GM23338 (cell line): ENCODE results near the gene HSH2D. TPM values are rescaled to one million over a fixed set of nuclear protein-coding genes. Genes with fewer than 3 reads are reported as not detected.

Experiments used
- ATAC-seq: fragments of 200-7000 bp; cut with Tn5 transposase; 3 replicates; pipeline ENCODE4 v1.9.1; 2020
- DNase-seq: peaks from one replicate; pipeline ENCODE4 v3.0.0-alpha.2; 2015; ENCODE audit warnings: low spot score
- H2AFZ ChIP-seq: fragments of 200-600 bp; sonication (generic); 2 replicates; pipeline ENCODE4 v1.8.0; 2016; ENCODE audit warnings: antibody characterized with exemption, mild to moderate bottlenecking, moderate library complexity
- H3F3A ChIP-seq: fragments of 200-600 bp; sonication (generic); replicated peaks from 2 replicates; pipeline ENCODE4 v1.8.0; 2017; ENCODE audit warnings: antibody characterized with exemption, mixed run types, low read depth
- H3K27ac ChIP-seq: fragments of 200-600 bp; sonication (generic); 2 replicates; pipeline ENCODE4 v1.6.1; 2016; ENCODE audit warnings: low read depth
- H3K27me3 ChIP-seq: fragments of 200-600 bp; sonication (generic); 2 replicates; pipeline ENCODE4 v1.8.0; 2016; ENCODE audit warnings: mild to moderate bottlenecking, mixed run types, moderate library complexity; ENCODE audit not compliant: insufficient read depth
- H3K36me3 ChIP-seq: fragments of 200-600 bp; sonication (generic); 2 replicates; pipeline ENCODE4 v1.8.0; 2016; ENCODE audit warnings: mild to moderate bottlenecking; ENCODE audit not compliant: insufficient read depth
- H3K4me1 ChIP-seq: fragments of 200-600 bp; sonication (generic); 2 replicates; pipeline ENCODE4 v1.8.0; 2016; ENCODE audit warnings: mild to moderate bottlenecking, moderate library complexity; ENCODE audit not compliant: insufficient read depth
- H3K4me2 ChIP-seq: fragments of 200-600 bp; sonication (generic); 2 replicates; pipeline ENCODE4 v1.7.1; 2017; ENCODE audit warnings: mixed run types
- H3K4me3 ChIP-seq: fragments of 200-600 bp; sonication (generic); 2 replicates; pipeline ENCODE4 v1.6.1; 2016; ENCODE audit warnings: mixed run types
- H3K79me2 ChIP-seq: fragments of 200-600 bp; sonication (generic); replicated peaks from 2 replicates; pipeline ENCODE4 v1.8.0; 2017; ENCODE audit warnings: mild to moderate bottlenecking; ENCODE audit not compliant: insufficient read depth
- H3K9me2 ChIP-seq: fragments of 200-600 bp; sonication (generic); 2 replicates; pipeline ENCODE4 v1.8.0; 2017; ENCODE audit not compliant: insufficient read depth
- H4K20me1 ChIP-seq: fragments of 200-600 bp; sonication (generic); replicated peaks from 2 replicates; pipeline ENCODE4 v1.8.0; 2017; ENCODE audit warnings: mild to moderate bottlenecking; ENCODE audit not compliant: insufficient read depth
- H3K27ac Mint-ChIP-seq: 2 replicates; pipeline ENCODE4 v1.8.0; 2020; ENCODE audit warnings: inconsistent platforms, mild to moderate bottlenecking, moderate library complexity, mixed read lengths
- H3K27me3 Mint-ChIP-seq: 3 replicates; pipeline ENCODE4 v1.8.0; 2022; ENCODE audit warnings: low read depth, mild to moderate bottlenecking, moderate library complexity, mixed read lengths, inconsistent platforms; ENCODE audit not compliant: insufficient read depth, poor library complexity
- H3K36me3 Mint-ChIP-seq: 3 replicates; pipeline ENCODE4 v1.8.0; 2021; ENCODE audit warnings: low read depth, mild to moderate bottlenecking, inconsistent platforms, moderate library complexity, mixed read lengths
- H3K4me1 Mint-ChIP-seq: 3 replicates; pipeline ENCODE4 v1.8.0; 2020; ENCODE audit warnings: mild to moderate bottlenecking, inconsistent platforms, mixed read lengths
- H3K4me3 Mint-ChIP-seq: 3 replicates; pipeline ENCODE4 v1.8.0; 2021; ENCODE audit warnings: moderate library complexity, mild to moderate bottlenecking, inconsistent platforms, mixed read lengths
- H3K9me3 Mint-ChIP-seq: 3 replicates; pipeline ENCODE4 v1.8.0; 2020; ENCODE audit warnings: moderate library complexity, mild to moderate bottlenecking, inconsistent platforms, mixed read lengths
- CREB1 ChIP-seq: fragments of 250-450 bp; sonication (Bioruptor Pico); IDR thresholded peaks from 2 replicates; pipeline ENCODE4 v1.5.0; 2020; ENCODE audit warnings: low read depth, mild to moderate bottlenecking, moderate library complexity
- ETS1 ChIP-seq: IDR thresholded peaks from 2 replicates; pipeline ENCODE4 v1.6.1; 2016; ENCODE audit warnings: antibody characterized with exemption
- EZH2 ChIP-seq: fragments of 200-600 bp; sonication (generic); IDR thresholded peaks from one replicate; pipeline ENCODE4 v1.8.0; 2017; ENCODE audit warnings: antibody characterized with exemption, mild to moderate bottlenecking, low read depth; ENCODE audit not compliant: unreplicated experiment
- POLR2AphosphoS5 ChIP-seq: IDR thresholded peaks from 2 replicates; pipeline ENCODE4 v1.6.1; 2016; ENCODE audit warnings: antibody characterized with exemption, low read depth
- REST ChIP-seq: IDR thresholded peaks from one replicate; pipeline ENCODE4 v1.6.1; 2018; ENCODE audit warnings: antibody characterized with exemption; ENCODE audit not compliant: unreplicated experiment
- ZNF331 ChIP-seq: fragments of 250-450 bp; sonication (Bioruptor Pico); IDR thresholded peaks from 2 replicates; pipeline ENCODE4 v1.5.0; 2020; ENCODE audit warnings: low read depth, mild to moderate bottlenecking, moderate library complexity
- ZNF462 ChIP-seq: fragments of 250-450 bp; sonication (Bioruptor Pico); IDR thresholded peaks from 2 replicates; pipeline ENCODE4 v1.5.0; 2020; ENCODE audit warnings: mild to moderate bottlenecking, moderate library complexity
- polyA plus RNA-seq: library from polyadenylated mRNA; unstranded; fragments of >200 nt; fragmentation: Nextera tagmentation; extraction: Ambion mirVana; gene quantifications from 2 replicates; pipeline ENCODE4 v1.2.1, GENCODE V29; 2016
- total RNA-seq: library from RNA; depleted of rRNA; stranded (reverse); fragments of >200 nt; shearing (Covaris generic); gene quantifications from 2 replicates; pipeline ENCODE4 v1.2.3, GENCODE V29; 2014

HSH2D gene
- total and polyA plus RNA-seq, 2 experiments from 2014 or later = 0.81 to 1.4 TPM

- peak within 1 kb of the TSS; percentile 92 for H2AFZ ChIP-seq
- H3K27me3 Mint-ChIP-seq = peaks cover 4% of the 10 kb centered on the region
- peaks cover 11% of the 10 kb centered on the region for H3K4me1 Mint-ChIP-seq
- peak within 1 kb of the TSS; percentile 89 for H3K4me3 Mint-ChIP-seq
- H3K4me3 ChIP-seq = peak within 1 kb of the TSS; percentile 96
- no peaks in the 10 kb centered on the region for H3K9me2 ChIP-seq
- ATAC-seq (peak; percentile 93), DNase-seq (peak; percentile 98)
- no peaks in the 10 kb centered on the region for H3F3A ChIP-seq
- H3K4me1 ChIP-seq = peaks cover 3% of the 10 kb centered on the region
- no peaks in the 10 kb centered on the region for H3K27me3 ChIP-seq
- H3K36me3 Mint-ChIP-seq = no peaks in the 10 kb centered on the region; the same call in 2 of the 3 replicates
- TF ChIP-seq POLR2AphosphoS5 (peak; percentile 57), ETS1 (peak; percentile 71), REST (no peak), EZH2 (no peak), ZNF462 (CRISPR knock-in tag) (no peak), ZNF331 (CRISPR knock-in tag) (no peak), CREB1 (CRISPR knock-in tag) (peak; percentile 14; the same call in 1 of the 2 replicates)
- no peaks in the 10 kb centered on the region for H3K36me3 ChIP-seq
- peak within 1 kb of the TSS; percentile 85 for H3K4me2 ChIP-seq
- H3K9me3 Mint-ChIP-seq = no peaks in the 10 kb centered on the region
- H3K27ac ChIP-seq = no peak within 1 kb of the TSS
- H4K20me1 ChIP-seq = no peaks in the 10 kb centered on the region; the same call in 1 of the 2 replicates
- H3K27ac Mint-ChIP-seq = peak within 1 kb of the TSS; percentile 92
- no peaks in the 10 kb centered on the region for H3K79me2 ChIP-seq
Observed at GRCh38 chr19:16197622-16198369, 54.3 kb downstream of the HSH2D start, which contains the start of gene AP1M1. Gene AP1M1, plus strand, starts transcription at chr19:16197911. Its CDS starts 116 bp downstream, at chr19:16198027.
